Astrocyte (in vitro differentiated cells and primary cell): Measurements from ENCODE around the gene USP9X.

Source experiments
- CTCF ChIP-seq: IDR thresholded peaks from 2 replicates; pipeline ENCODE4 v1.5.1; 2011; ENCODE audit warnings: low read depth, mild to moderate bottlenecking, inconsistent platforms, low read length, moderate library complexity; ENCODE audit not compliant: insufficient read depth
- EZH2 ChIP-seq: IDR thresholded peaks from 2 replicates; pipeline ENCODE4 v1.6.1; 2012; ENCODE audit warnings: mild to moderate bottlenecking, low read length, inconsistent platforms; ENCODE audit not compliant: insufficient read depth

- TF ChIP-seq EZH2 = no peak
- no peak for TF ChIP-seq CTCF
Observed at GRCh38 chrX:41085512-41085877, 250 bp downstream of the USP9X start.
